ENCODE data around the gene RAP1GAP.

- no peak for TF ChIP-seq AKAP8 (CRISPR knock-in tag; IDR thresholded peaks at IDR 0.05)
- no peak for TF ChIP-seq FOXP1 (IDR thresholded peaks at IDR 0.05)
- no peak for TF ChIP-seq FOXP1 (CRISPR knock-in tag; IDR thresholded peaks at IDR 0.05)
- no peak for TF ChIP-seq RFX5 (IDR thresholded peaks at IDR 0.05; ENCODE audit: low read depth, low read length)
- TF ChIP-seq KDM3A (CRISPR knock-in tag; IDR thresholded peaks at IDR 0.05; ENCODE audit: low read depth), result no peak
- TF ChIP-seq FOXA1 (IDR thresholded peaks at IDR 0.05), result no peak
- TF ChIP-seq FOXA1 (CRISPR knock-in tag; IDR thresholded peaks at IDR 0.05), result no peak
- TF ChIP-seq POLR2A (IDR thresholded peaks at IDR 0.05; ENCODE audit: insufficient read depth in 1 of 2, low read depth in 2 of 2, low read length in 2 of 2), result no peak
- no peak for TF ChIP-seq ZNF317 (CRISPR knock-in tag; IDR thresholded peaks at IDR 0.05)
Observed at GRCh38 chr1:21625390-21626190, 43.6 kb downstream of the RAP1GAP start.

Measured in HepG2 (cell line).